HepG2 (cell line): ENCODE results near the gene FIGLA. TPM values are rescaled to one million over a fixed set of nuclear protein-coding genes. Genes with fewer than 3 reads are reported as not detected.

Experiments
- ATAC-seq: fragments of 200-7000 bp; cut with Tn5 transposase; 3 replicates; pipeline ENCODE4 v1.9.1; 2020; ENCODE audit warnings: mild to moderate bottlenecking, moderate library complexity
- BruUV-seq: library from RNA; stranded (reverse); fragments of 400-500 nt; replicated peaks from 2 replicates; lab custom pipeline; 2021; lab: Mats Ljungman, UMichigan
- CTCF ChIA-PET: fragments of 300-600 bp; formaldehyde crosslinking; extraction: SDS; loops from one replicate; lab custom pipeline; 2021; ENCODE audit warnings: low total read pairs, inconsistent platforms, low intra/inter-chr PET ratio; lab: Yijun Ruan, JAX
- POLR2A ChIA-PET: fragments of 350-600 bp; sonication (Branson Sonifier 250); formaldehyde crosslinking; loops from one replicate; lab custom pipeline; 2020; ENCODE audit warnings: antibody characterized with exemption, inconsistent platforms; lab: Yijun Ruan, JAX
- DNase-seq: peaks from one replicate; pipeline ENCODE4 v3.0.0-alpha.2; 2015; ENCODE audit warnings: low spot score
- FAIRE-seq: peaks from 3 replicates; lab custom pipeline; 2011; peaks lifted over from hg19 to GRCh38; lab: Jason Lieb, UNC
- H2AFZ ChIP-seq: one replicate; pipeline ENCODE4 v1.6.1; 2011; ENCODE audit warnings: low read length, inconsistent platforms
- H3K27ac ChIP-seq: fragments of 300-600 bp; 3 replicates; pipeline ENCODE4 v1.8.0; 2011; ENCODE audit warnings: mixed run types, mild to moderate bottlenecking, mixed read lengths, low read length, inconsistent platforms; ENCODE audit not compliant: insufficient read depth; ENCODE audit errors: extremely low read length
- H3K27me3 ChIP-seq, 2 experiments: fragments of 200-600 bp in 1 of 2; 2 replicates in 1 of 2; 3 replicates in 1 of 2; pipeline versions ENCODE4 v1.6.0 to v1.8.0; 2011; ENCODE audit warnings: low read length in 2 of 2, mild to moderate bottlenecking in 2 of 2, moderate library complexity in 2 of 2, inconsistent platforms in 1 of 2; ENCODE audit not compliant: insufficient read depth in 2 of 2, control insufficient read depth in 1 of 2
- H3K36me3 ChIP-seq, 2 experiments: fragments of 200-600 bp in 1 of 2; replicated peaks in 1 of 2; 2 replicates in 1 of 2; 3 replicates in 1 of 2; pipeline versions ENCODE4 v1.5.1 to v1.8.0; 2011; ENCODE audit warnings: low read length in 2 of 2, inconsistent platforms in 1 of 2; ENCODE audit not compliant: insufficient read depth in 2 of 2, control insufficient read depth in 1 of 2
- H3K4me1 ChIP-seq: 2 replicates; pipeline ENCODE4 v1.5.1; 2012; ENCODE audit warnings: low read length, inconsistent platforms; ENCODE audit not compliant: insufficient read depth
- H3K4me2 ChIP-seq: 2 replicates; pipeline ENCODE4 v1.6.0; 2011; ENCODE audit warnings: low read depth, low read length, inconsistent platforms
- H3K4me3 ChIP-seq, 3 experiments: fragments of 200-600 bp in 1 of 3; sonication (generic), shearing (Covaris generic) in 1 of 3; replicated peaks in 1 of 3; 2 replicates each; pipeline ENCODE4 v1.5.1; 2011 to 2016; ENCODE audit warnings: low read length in 3 of 3, inconsistent platforms in 2 of 3, low read depth in 2 of 3, mild to moderate bottlenecking in 2 of 3, control low read depth in 1 of 3, mixed read lengths in 1 of 3; ENCODE audit not compliant: insufficient read depth in 1 of 3
- H3K79me2 ChIP-seq: one replicate; pipeline ENCODE4 v1.6.1; 2011; ENCODE audit warnings: low read length, inconsistent platforms; ENCODE audit not compliant: insufficient read depth
- H3K9ac ChIP-seq: 2 replicates; pipeline ENCODE4 v1.6.0; 2011; ENCODE audit warnings: mild to moderate bottlenecking, low read depth, low read length, inconsistent platforms; ENCODE audit not compliant: insufficient read depth
- H3K9me3 ChIP-seq: 2 replicates; pipeline ENCODE4 v1.5.1; 2012; ENCODE audit warnings: mild to moderate bottlenecking, low read length
- H4K20me1 ChIP-seq: 2 replicates; pipeline ENCODE4 v1.6.0; 2011; ENCODE audit warnings: inconsistent platforms, mild to moderate bottlenecking, low read length, moderate library complexity; ENCODE audit not compliant: insufficient read depth
- ARNT2 ChIP-seq: sonication (generic); formaldehyde crosslinking; IDR thresholded peaks from 2 replicates; pipeline ENCODE4 v1.8.0; 2022; ENCODE audit warnings: mild to moderate bottlenecking, low read depth, missing genetic modification reagents, moderate library complexity
- BCL6 ChIP-seq: IDR thresholded peaks from 2 replicates; pipeline ENCODE4 v1.6.1; 2016; ENCODE audit warnings: missing genetic modification reagents, missing compliant biosample characterization
- CENPBD1 ChIP-seq: sonication (generic); formaldehyde crosslinking; IDR thresholded peaks from 2 replicates; pipeline ENCODE4 v1.8.0; 2022; ENCODE audit warnings: missing genetic modification reagents, low read depth, mild to moderate bottlenecking, borderline replicate concordance
- ELF3 ChIP-seq: IDR thresholded peaks from 2 replicates; pipeline ENCODE4 v1.6.1; 2016; ENCODE audit warnings: missing genetic modification reagents, missing compliant biosample characterization
- HNRNPK ChIP-seq: fragments of 200-400 bp; formaldehyde crosslinking; IDR thresholded peaks from 2 replicates; pipeline ENCODE4 v1.6.1; 2018; ENCODE audit warnings: low read length, low read depth, moderate library complexity, mild to moderate bottlenecking; ENCODE audit not compliant: poor library complexity, severe bottlenecking
- MYNN ChIP-seq: sonication (generic); formaldehyde crosslinking; IDR thresholded peaks from 2 replicates; pipeline ENCODE4 v1.4.0; 2020; ENCODE audit warnings: mild to moderate bottlenecking, low read depth, missing genetic modification reagents
- SAFB2 ChIP-seq: sonication (generic); formaldehyde crosslinking; IDR thresholded peaks from 2 replicates; pipeline ENCODE4 v1.5.1; 2020; ENCODE audit warnings: missing genetic modification reagents, low read depth, mild to moderate bottlenecking, borderline replicate concordance
- SATB2 ChIP-seq: sonication (generic); formaldehyde crosslinking; IDR thresholded peaks from 2 replicates; pipeline ENCODE4 v1.5.0; 2020; ENCODE audit warnings: missing genetic modification reagents
- SKI ChIP-seq: fragments of 450-650 bp; IDR thresholded peaks from one replicate; pipeline ENCODE4 v1.6.1; 2018; ENCODE audit warnings: mild to moderate bottlenecking; ENCODE audit not compliant: partially characterized antibody
- ZBTB20 ChIP-seq: sonication (generic); formaldehyde crosslinking; IDR thresholded peaks from 2 replicates; pipeline ENCODE4 v1.8.1; 2023; ENCODE audit warnings: missing genetic modification reagents, low read depth, mild to moderate bottlenecking, borderline replicate concordance
- ZC3H13 ChIP-seq: sonication (generic); formaldehyde crosslinking; IDR thresholded peaks from 2 replicates; pipeline ENCODE4 v1.8.1; 2023; ENCODE audit warnings: mild to moderate bottlenecking, missing genetic modification reagents, moderate library complexity
- ZFP82 ChIP-seq: sonication (generic); formaldehyde crosslinking; IDR thresholded peaks from 2 replicates; pipeline ENCODE4 v1.5.1; 2020; ENCODE audit warnings: mild to moderate bottlenecking, missing genetic modification reagents, borderline replicate concordance
- ZNF235 ChIP-seq: sonication (generic); formaldehyde crosslinking; IDR thresholded peaks from 2 replicates; pipeline ENCODE4 v1.8.1; 2023; ENCODE audit warnings: mild to moderate bottlenecking, missing genetic modification reagents, borderline replicate concordance
- WGBS: methylation state at CpG from one replicate; pipeline ENCODE4 v1.1.6; 2017; ENCODE audit warnings: low lambda C conversion rate; 5-methylcytosine and 5-hydroxymethylcytosine counted together
- in situ Hi-C: cut with HindIII; loops from 2 replicates; pipeline ENCODE4 v1.10.0; 2017; ENCODE audit warnings: low pct_unique_long_range_greater_than_20kb; ENCODE audit not compliant: extremely low pct_ligation_motif_present
- intact Hi-C: fragments of 100-400 bp; cut with micrococcal nuclease; formaldehyde crosslinking; loops from one replicate; pipeline ENCODE4 v1.10.0; 2022; ENCODE audit not compliant: unreplicated experiment
- polyA plus RNA-seq, 8 experiments: library from polyadenylated mRNA; depleted of rRNA in 3 of 8; stranded (reverse) in 7 of 8; unstranded in 1 of 8; fragments of >200 nt; fragmentation: Illumina TruSeq in 4 of 8; extraction: Trizol in 4 of 8; gene quantifications; 2 replicates each; pipeline versions ENCODE4 v1.2.1 to v1.2.3, GENCODE V29; 2011 to 2016; ENCODE audit warnings: low read depth in 4 of 8, missing spikeins in 1 of 8, mixed read lengths in 1 of 8; ENCODE audit not compliant: insufficient read depth in 1 of 8
- total RNA-seq, 5 experiments: library from RNA; depleted of rRNA; stranded (reverse); fragments of >200 nt; fragmentation: Illumina TruSeq; extraction: Trizol; gene quantifications; 2 replicates each; pipeline ENCODE4 v1.2.3, GENCODE V29; 2016; ENCODE audit warnings: low read depth in 1 of 5

FIGLA gene
- total and polyA plus RNA-seq, 2 of the 13 experiments (the other 11 are each of a cell fraction or from before 2014, with no cell fraction given), result not detected

- Histone ChIP-seq H3K4me2 (no peak overlapping the region), H3K36me3 (no peaks in the 10 kb centered on the region), H3K4me3 (no peak overlapping the region), H4K20me1 (no peaks in the 10 kb centered on the region), H3K9me3 (no peaks in the 10 kb centered on the region), H3K27ac (no peak overlapping the region), H3K4me1 (no peaks in the 10 kb centered on the region), H3K9ac (no peak overlapping the region), H3K27me3 (peaks cover 0 to 13% of the 10 kb centered on the region in 2 experiments; a peak in 2 of 5 replicates), H3K79me2 (no peaks in the 10 kb centered on the region), H2AFZ (no peak overlapping the region)
- in situ Hi-C loops (no loop called here), intact Hi-C loops (no loop called here)
- DNase-seq, result no peak
- 84% methylated on average over 3 of the region's 3 CpGs for WGBS
- ChIA-PET CTCF (no interaction called here), POLR2A (no interaction called here)
- no TSS peak for BruUV-seq
- no peak for ATAC-seq
- FAIRE-seq, result no peak
- TF ChIP-seq ZNF235 (CRISPR knock-in tag), result no peak
- TF ChIP-seq ELF3, result no peak
- TF ChIP-seq SKI, result no peak
- TF ChIP-seq HNRNPK, result no peak
- TF ChIP-seq ZC3H13 (CRISPR knock-in tag), result no peak
- no peak for TF ChIP-seq SATB2 (CRISPR knock-in tag)
- no peak for TF ChIP-seq BCL6
- no peak for TF ChIP-seq SAFB2 (CRISPR knock-in tag)
- no peak for TF ChIP-seq CENPBD1 (CRISPR knock-in tag)
- TF ChIP-seq ARNT2 (CRISPR knock-in tag), result no peak
- no peak for TF ChIP-seq MYNN
- TF ChIP-seq ZBTB20, result no peak
- TF ChIP-seq ZFP82 (CRISPR knock-in tag), result no peak
Observed at GRCh38 chr2:70756128-70756527, 34.3 kb downstream of the FIGLA start.
